IMR-90 (cell line): ENCODE results near the gene NCKAP5. TPM values are rescaled to one million over a fixed set of nuclear protein-coding genes. Genes with fewer than 3 reads are reported as not detected.

ENCODE experiments used
- ATAC-seq: fragments of 200-7000 bp; cut with Tn5 transposase; 2 replicates; pipeline ENCODE4 v1.9.1; 2020; ENCODE audit warnings: low read depth, mild to moderate bottlenecking, moderate library complexity
- BruUV-seq: library from RNA; stranded (reverse); fragments of 400-500 nt; replicated peaks from 2 replicates; lab custom pipeline; 2021; lab: Mats Ljungman, UMichigan
- CTCF ChIA-PET: fragments of 300-600 bp; formaldehyde crosslinking; extraction: SDS; loops from one replicate; lab custom pipeline; 2021; ENCODE audit warnings: antibody characterized with exemption; lab: Yijun Ruan, JAX
- POLR2A ChIA-PET: fragments of 300-600 bp; sonication (Branson Sonifier 250); formaldehyde crosslinking; loops from one replicate; lab custom pipeline; 2022; ENCODE audit warnings: antibody characterized with exemption; ENCODE audit not compliant: unreplicated experiment; lab: Charles Lee
- DNase-seq: peaks from one replicate; pipeline ENCODE4 v3.0.0; 2013
- H2AFZ ChIP-seq: replicated peaks from 2 replicates; pipeline ENCODE3; 2013; ENCODE audit warnings: low read length, mild to moderate bottlenecking; ENCODE audit not compliant: poor library complexity
- H2AK5ac ChIP-seq: 2 replicates; pipeline ENCODE4 v1.6.1; 2013; ENCODE audit warnings: low read depth, low read length, inconsistent platforms
- H2AK9ac ChIP-seq: replicated peaks from 2 replicates; pipeline ENCODE3; 2013; ENCODE audit warnings: mild to moderate bottlenecking, low read depth, low read length, moderate library complexity; ENCODE audit not compliant: poor library complexity
- H2BK120ac ChIP-seq: 2 replicates; pipeline ENCODE4 v1.6.1; 2013; ENCODE audit warnings: low read depth, low read length, inconsistent platforms
- H2BK15ac ChIP-seq: 3 replicates; pipeline ENCODE4 v1.6.1; 2013; ENCODE audit warnings: low read depth, low read length, inconsistent platforms
- H2BK20ac ChIP-seq: 2 replicates; pipeline ENCODE4 v1.6.1; 2013; ENCODE audit warnings: low read depth, mild to moderate bottlenecking, inconsistent platforms, low read length, moderate library complexity
- H2BK5ac ChIP-seq: 2 replicates; pipeline ENCODE4 v1.6.1; 2013; ENCODE audit warnings: mild to moderate bottlenecking, low read depth, low read length, inconsistent platforms; ENCODE audit not compliant: poor library complexity, severe bottlenecking
- H3K14ac ChIP-seq: replicated peaks from 2 replicates; pipeline ENCODE4 v1.6.1; 2013; ENCODE audit warnings: low read depth, low read length, inconsistent platforms
- H3K18ac ChIP-seq: 2 replicates; pipeline ENCODE4 v1.6.1; 2013; ENCODE audit warnings: low read depth, low read length, control low read depth
- H3K23ac ChIP-seq: 2 replicates; pipeline ENCODE4 v1.6.1; 2013; ENCODE audit warnings: low read depth, low read length, inconsistent platforms
- H3K27ac ChIP-seq: 2 replicates; pipeline ENCODE4 v1.5.1; 2013; ENCODE audit warnings: mild to moderate bottlenecking, control low read depth, low read length; ENCODE audit not compliant: insufficient read depth
- H3K27me3 ChIP-seq: 2 replicates; pipeline ENCODE4 v1.6.1; 2013; ENCODE audit warnings: low read length; ENCODE audit not compliant: control insufficient read depth, insufficient read depth
- H3K36me3 ChIP-seq: 2 replicates; pipeline ENCODE4 v1.6.1; 2013; ENCODE audit warnings: low read length, mixed read lengths; ENCODE audit not compliant: control insufficient read depth, insufficient read depth
- H3K4ac ChIP-seq: 2 replicates; pipeline ENCODE4 v1.6.1; 2013; ENCODE audit warnings: low read depth, low read length, inconsistent platforms
- H3K4me1 ChIP-seq: 2 replicates; pipeline ENCODE4 v1.6.1; 2013; ENCODE audit warnings: low read length, mixed read lengths; ENCODE audit not compliant: control insufficient read depth, insufficient read depth
- H3K4me2 ChIP-seq: 2 replicates; pipeline ENCODE4 v1.6.1; 2013; ENCODE audit warnings: low read depth, mild to moderate bottlenecking, control low read depth, low read length, moderate library complexity
- H3K4me3 ChIP-seq: 2 replicates; pipeline ENCODE4 v1.5.1; 2013; ENCODE audit warnings: low read depth, mild to moderate bottlenecking, control low read depth, low read length, moderate library complexity; ENCODE audit not compliant: insufficient read depth
- H3K56ac ChIP-seq: 2 replicates; pipeline ENCODE4 v1.6.1; 2013; ENCODE audit warnings: low read length, inconsistent platforms; ENCODE audit not compliant: insufficient read depth; ENCODE audit errors: extremely low read depth
- H3K79me1 ChIP-seq, 2 experiments: 2 replicates each; pipeline ENCODE4 v1.6.1; 2013; ENCODE audit warnings: low read length in 2 of 2, inconsistent platforms in 1 of 2, low read depth in 1 of 2
- H3K9ac ChIP-seq: 2 replicates; pipeline ENCODE4 v1.6.1; 2013; ENCODE audit warnings: low read depth, low read length, control low read depth
- H3K9me1 ChIP-seq: 2 replicates; pipeline ENCODE4 v1.6.1; 2013; ENCODE audit warnings: low read length, inconsistent platforms; ENCODE audit not compliant: insufficient read depth
- H3K9me3 ChIP-seq: 2 replicates; pipeline ENCODE4 v1.6.1; 2013; ENCODE audit warnings: low read length; ENCODE audit not compliant: control insufficient read depth, insufficient read depth
- H4K20me1 ChIP-seq: 2 replicates; pipeline ENCODE4 v1.6.1; 2013; ENCODE audit warnings: low read length, inconsistent platforms; ENCODE audit not compliant: insufficient read depth
- H4K5ac ChIP-seq: 2 replicates; pipeline ENCODE4 v1.6.1; 2013; ENCODE audit warnings: mild to moderate bottlenecking, low read depth, low read length, control low read depth
- H4K8ac ChIP-seq, 2 experiments: 2 replicates each; pipeline ENCODE4 v1.6.1; 2013; ENCODE audit warnings: low read depth in 2 of 2, low read length in 2 of 2, control low read depth in 1 of 2, inconsistent platforms in 1 of 2
- H4K91ac ChIP-seq: 2 replicates; pipeline ENCODE4 v1.6.1; 2013; ENCODE audit warnings: low read depth, low read length, inconsistent platforms; ENCODE audit not compliant: insufficient read depth
- BHLHE40 ChIP-seq: fragments of 150-350 bp; IDR thresholded peaks from 2 replicates; pipeline ENCODE4 v1.6.1; 2016; ENCODE audit warnings: mild to moderate bottlenecking, low read depth, low read length
- ELK1 ChIP-seq: fragments of 150-350 bp; IDR thresholded peaks from 2 replicates; pipeline ENCODE4 v1.6.1; 2016; ENCODE audit warnings: low read depth, mild to moderate bottlenecking, low read length, moderate library complexity, borderline replicate concordance
- FOS ChIP-seq: fragments of 150-350 bp; IDR thresholded peaks from 2 replicates; pipeline ENCODE4 v1.6.1; 2016; ENCODE audit warnings: low read depth, low read length
- MAFK ChIP-seq: IDR thresholded peaks from 2 replicates; pipeline ENCODE4 v1.6.1; 2012; ENCODE audit warnings: low read depth, low read length, improper control_type of control experiment
- MAZ ChIP-seq: IDR thresholded peaks from 2 replicates; pipeline ENCODE4 v1.6.1; 2012; ENCODE audit warnings: low read depth, mild to moderate bottlenecking, low read length, improper control_type of control experiment, moderate library complexity, borderline replicate concordance
- MXI1 ChIP-seq: IDR thresholded peaks from 2 replicates; pipeline ENCODE4 v1.6.1; 2012; ENCODE audit warnings: low read depth, mild to moderate bottlenecking, low read length, moderate library complexity, borderline replicate concordance
- POLR2A ChIP-seq: IDR thresholded peaks from 2 replicates; pipeline ENCODE4 v1.6.1; 2012; ENCODE audit warnings: mild to moderate bottlenecking, low read depth, low read length
- whole genome bisulfite sequencing, 2 experiments: methylation state at CpG; one replicate each; pipeline versions ENCODE4 v1.1.5 to v1.1.7; 2013; ENCODE audit warnings: missing lambda C conversion rate in 2 of 2; ENCODE audit not compliant: insufficient read length in 1 of 2; ENCODE audit errors: extremely low coverage in 2 of 2; 5-methylcytosine and 5-hydroxymethylcytosine counted together
- dilution Hi-C: fragments of 300-500 bp; cut with HindIII; formaldehyde crosslinking; loops from one replicate; pipeline ENCODE4 v1.14.3; 2018; ENCODE audit warnings: low sequenced_read_pairs; ENCODE audit not compliant: unreplicated experiment
- in situ Hi-C: fragments of 300-500 bp; cut with MboI; formaldehyde crosslinking; loops from 3 replicates; pipeline ENCODE4 v1.14.3; 2019; ENCODE audit warnings: low sequenced_read_pairs, inconsistent platforms, mixed read lengths
- intact Hi-C: fragments of 100-400 bp; cut with micrococcal nuclease; formaldehyde crosslinking; loops from 2 replicates; pipeline ENCODE4 v1.10.0; 2022
- polyA plus RNA-seq, 3 experiments: library from polyadenylated mRNA; depleted of rRNA; stranded (reverse); fragments of >200 nt; gene quantifications; 2 replicates each; pipeline ENCODE4 v1.2.3, GENCODE V29; 2012; ENCODE audit warnings: low replicate concordance in 1 of 3
- total RNA-seq: library from RNA; depleted of rRNA; stranded (reverse); fragments of >200 nt; gene quantifications from 2 replicates; pipeline ENCODE4 v1.2.3, GENCODE V29; 2012
- TF ChIP-seq, protein P1 (sequence below): fragments of 150-350 bp; IDR thresholded peaks from 2 replicates; pipeline ENCODE4 v1.6.1; 2017; ENCODE audit warnings: mild to moderate bottlenecking, antibody characterized with exemption, low read length, low read depth

NCKAP5 gene
- total and polyA plus RNA-seq, 2 of the 4 experiments (the other 2 are of a cell fraction) = 2.7 to 3.9 TPM

GRCh38 chr2:133393895-133394294 is 174.4 kb downstream of the NCKAP5 start:
- CTCF ChIA-PET = interaction anchor here (1.4 kb wide), 1 partner anchor 15 kb away, joined by 3 read pairs; no protein-coding TSS in a partner anchor
- Histone ChIP-seq H2BK120ac (no peak overlapping the region), H4K20me1 (no peaks in the 10 kb centered on the region), H2AK9ac (no peak overlapping the region), H3K23ac (no peak overlapping the region), H4K8ac (no peak overlapping the region), H3K4me3 (no peak overlapping the region), H3K9ac (no peak overlapping the region), H3K9me1 (no peaks in the 10 kb centered on the region), H2BK20ac (no peak overlapping the region), H2BK15ac (no peak overlapping the region), H3K18ac (no peak overlapping the region), H3K14ac (no peak overlapping the region), H3K27me3 (no peaks in the 10 kb centered on the region), H2AFZ (no peak overlapping the region), H3K4ac (no peak overlapping the region), H3K56ac (no peak overlapping the region), H3K9me3 (no peaks in the 10 kb centered on the region), H4K91ac (no peak overlapping the region), H4K5ac (no peak overlapping the region), H3K36me3 (no peaks in the 10 kb centered on the region), H3K79me1 (no peaks in the 10 kb centered on the region), H3K4me2 (no peak overlapping the region), H3K27ac (no peak overlapping the region), H2BK5ac (no peak overlapping the region), H3K4me1 (peaks cover 2% of the 10 kb centered on the region), H2AK5ac (no peak overlapping the region)
- no peak for DNase-seq
- no peak for ATAC-seq
- TF ChIP-seq, protein P1, sequence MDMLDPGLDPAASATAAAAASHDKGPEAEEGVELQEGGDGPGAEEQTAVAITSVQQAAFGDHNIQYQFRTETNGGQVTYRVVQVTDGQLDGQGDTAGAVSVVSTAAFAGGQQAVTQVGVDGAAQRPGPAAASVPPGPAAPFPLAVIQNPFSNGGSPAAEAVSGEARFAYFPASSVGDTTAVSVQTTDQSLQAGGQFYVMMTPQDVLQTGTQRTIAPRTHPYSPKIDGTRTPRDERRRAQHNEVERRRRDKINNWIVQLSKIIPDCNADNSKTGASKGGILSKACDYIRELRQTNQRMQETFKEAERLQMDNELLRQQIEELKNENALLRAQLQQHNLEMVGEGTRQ = no peak
- TF ChIP-seq MAFK (no peak), BHLHE40 (no peak), ELK1 (no peak), MXI1 (no peak), POLR2A (no peak), FOS (no peak), MAZ (no peak)
- BruUV-seq = no TSS peak
- in situ Hi-C loops = no loop called here
- POLR2A ChIA-PET = no interaction called here
- dilution Hi-C loops = no loop called here
- WGBS, 2 experiments = no CpG with 5 or more reads among the region's 1 CpG
- intact Hi-C loops = no loop called here
